ENCODE results near the gene GK2. TPM values are rescaled to one million over a fixed set of nuclear protein-coding genes. Genes with fewer than 3 reads are reported as not detected.

GK2 gene
- total RNA-seq, 1 donor from 2014 or later, result not detected

GRCh38 chr4:79367096-79367495 is 40.9 kb downstream of the GK2 start:
- Histone ChIP-seq H3K79me2 (ENCODE audit: insufficient read depth, low read length) (no peaks in the 10 kb centered on the region), H4K20me1 (ENCODE audit: insufficient read depth, low read length) (no peaks in the 10 kb centered on the region), H3K4me3 (ENCODE audit: insufficient read depth, low read depth, low read length) (no peak overlapping the region), H3K9ac (ENCODE audit: low read length) (no peak overlapping the region), H3K27me3 (ENCODE audit: insufficient read depth, low read length) (no peaks in the 10 kb centered on the region), H2AFZ (ENCODE audit: low read depth, low read length) (no peak overlapping the region), H3K36me3 (ENCODE audit: insufficient read depth, low read length) (no peaks in the 10 kb centered on the region), H3K27ac (ENCODE audit: low read depth, low read length) (no peak overlapping the region), H3K9me3 (ENCODE audit: insufficient read depth, low read depth, low read length) (no peaks in the 10 kb centered on the region), H3K4me1 (ENCODE audit: insufficient read depth, low read length) (no peaks in the 10 kb centered on the region), H3K4me2 (ENCODE audit: low read length) (no peak overlapping the region)
- FAIRE-seq (no peak), DNase-seq (ENCODE audit: low read depth) (no peak)
- TF ChIP-seq EZH2 (IDR thresholded peaks at IDR 0.05; ENCODE audit: insufficient read depth, low read length) (no peak), CTCF (IDR thresholded peaks at IDR 0.05; ENCODE audit: insufficient read depth, low read depth, low read length) (no peak)
- no peaks in the 10 kb centered on the region for H3K9me3 Mint-ChIP-seq (ENCODE audit: unreplicated experiment)
- no peak overlapping the region for H3K4me3 Mint-ChIP-seq (ENCODE audit: unreplicated experiment)
- H3K4me1 Mint-ChIP-seq (ENCODE audit: low read depth, unreplicated experiment), result no peaks in the 10 kb centered on the region
- no peak overlapping the region for H3K27ac Mint-ChIP-seq (ENCODE audit: unreplicated experiment)
- no peaks in the 10 kb centered on the region for H3K36me3 Mint-ChIP-seq (ENCODE audit: low read depth, unreplicated experiment)
- H3K27me3 Mint-ChIP-seq (ENCODE audit: low read depth, unreplicated experiment), result no peaks in the 10 kb centered on the region

GRCh38 chr4:79366422-79366821 is 41.6 kb downstream of the GK2 start:
- no peak for TF ChIP-seq EZH2 (IDR thresholded peaks at IDR 0.05; ENCODE audit: insufficient read depth, low read length)
- TF ChIP-seq CTCF (IDR thresholded peaks at IDR 0.05; ENCODE audit: insufficient read depth, low read depth, low read length), result no peak
- H3K9ac ChIP-seq (ENCODE audit: low read length), result no peak overlapping the region
- H3K9me3 ChIP-seq (ENCODE audit: insufficient read depth, low read depth, low read length), result no peaks in the 10 kb centered on the region
- no peaks in the 10 kb centered on the region for H3K27me3 ChIP-seq (ENCODE audit: insufficient read depth, low read length)
- H3K36me3 ChIP-seq (ENCODE audit: insufficient read depth, low read length), result no peaks in the 10 kb centered on the region
- H3K27ac ChIP-seq (ENCODE audit: low read depth, low read length), result no peak overlapping the region
- no peak overlapping the region for H3K4me3 Mint-ChIP-seq (ENCODE audit: unreplicated experiment)
- no peak overlapping the region for H3K4me3 ChIP-seq (ENCODE audit: insufficient read depth, low read depth, low read length)
- H3K36me3 Mint-ChIP-seq (ENCODE audit: low read depth, unreplicated experiment), result no peaks in the 10 kb centered on the region
- H3K27ac Mint-ChIP-seq (ENCODE audit: unreplicated experiment), result no peak overlapping the region
- no peaks in the 10 kb centered on the region for H3K9me3 Mint-ChIP-seq (ENCODE audit: unreplicated experiment)
- H3K4me1 Mint-ChIP-seq (ENCODE audit: low read depth, unreplicated experiment), result no peaks in the 10 kb centered on the region
- no peaks in the 10 kb centered on the region for H3K4me1 ChIP-seq (ENCODE audit: insufficient read depth, low read length)
- no peak overlapping the region for H2AFZ ChIP-seq (ENCODE audit: low read depth, low read length)
- no peaks in the 10 kb centered on the region for H4K20me1 ChIP-seq (ENCODE audit: insufficient read depth, low read length)
- FAIRE-seq (no peak), DNase-seq (ENCODE audit: low read depth) (no peak)
- H3K27me3 Mint-ChIP-seq (ENCODE audit: low read depth, unreplicated experiment), result no peaks in the 10 kb centered on the region
- no peak overlapping the region for H3K4me2 ChIP-seq (ENCODE audit: low read length)
- no peaks in the 10 kb centered on the region for H3K79me2 ChIP-seq (ENCODE audit: insufficient read depth, low read length)

GRCh38 chr4:79364061-79364460 is 44.0 kb downstream of the GK2 start:
- no peaks in the 10 kb centered on the region for H3K27me3 ChIP-seq (ENCODE audit: insufficient read depth, low read length)
- Mint-ChIP-seq H3K4me1 (ENCODE audit: low read depth, unreplicated experiment) (no peaks in the 10 kb centered on the region), H3K36me3 (ENCODE audit: low read depth, unreplicated experiment) (no peaks in the 10 kb centered on the region), H3K27ac (ENCODE audit: unreplicated experiment) (no peak overlapping the region), H3K9me3 (ENCODE audit: unreplicated experiment) (no peaks in the 10 kb centered on the region), H3K27me3 (ENCODE audit: low read depth, unreplicated experiment) (no peaks in the 10 kb centered on the region), H3K4me3 (ENCODE audit: unreplicated experiment) (no peak overlapping the region)
- no peaks in the 10 kb centered on the region for H4K20me1 ChIP-seq (ENCODE audit: insufficient read depth, low read length)
- H3K4me1 ChIP-seq (ENCODE audit: insufficient read depth, low read length), result no peaks in the 10 kb centered on the region
- no peak overlapping the region for H3K4me2 ChIP-seq (ENCODE audit: low read length)
- no peak overlapping the region for H3K9ac ChIP-seq (ENCODE audit: low read length)
- no peak for FAIRE-seq
- no peak overlapping the region for H3K4me3 ChIP-seq (ENCODE audit: insufficient read depth, low read depth, low read length)
- no peaks in the 10 kb centered on the region for H3K79me2 ChIP-seq (ENCODE audit: insufficient read depth, low read length)
- TF ChIP-seq EZH2 (IDR thresholded peaks at IDR 0.05; ENCODE audit: insufficient read depth, low read length) (no peak), CTCF (IDR thresholded peaks at IDR 0.05; ENCODE audit: insufficient read depth, low read depth, low read length) (no peak)
- no peak overlapping the region for H3K27ac ChIP-seq (ENCODE audit: low read depth, low read length)
- no peaks in the 10 kb centered on the region for H3K36me3 ChIP-seq (ENCODE audit: insufficient read depth, low read length)
- no peaks in the 10 kb centered on the region for H3K9me3 ChIP-seq (ENCODE audit: insufficient read depth, low read depth, low read length)
- H2AFZ ChIP-seq (ENCODE audit: low read depth, low read length), result no peak overlapping the region
- no peak for DNase-seq (ENCODE audit: low read depth)

All from astrocyte (in vitro differentiated cells and primary cell).